OCI-M2 (cell line): Measurements from ENCODE around the gene OR7A17.

Experiments used
- DNase-seq: peaks from one replicate; lab custom pipeline; 2025; ENCODE audit not compliant: unreplicated experiment; lab: John Stamatoyannopoulos, UW

Gene OR7A17

DNA sequence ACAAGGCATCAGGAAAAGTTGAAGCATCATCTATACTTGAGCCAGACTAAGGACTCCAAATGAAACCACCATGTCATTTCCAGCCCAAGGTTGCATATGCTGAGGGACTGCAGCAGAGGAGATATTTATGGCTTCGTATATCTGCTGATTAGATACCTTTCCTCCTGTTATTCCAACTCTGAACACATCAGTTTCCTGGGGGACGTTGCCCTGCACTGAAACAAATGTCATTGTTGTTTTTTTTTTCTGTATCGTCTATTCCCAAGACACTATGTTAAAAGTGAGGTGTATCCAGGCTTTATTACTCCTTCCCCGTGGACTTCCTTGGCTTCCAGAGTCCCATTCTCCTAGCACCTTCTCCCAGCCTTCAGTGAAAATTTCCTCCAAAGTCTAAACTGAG is at the start of gene OR7A17:
TSS of gene OR7A17 (minus strand) at position 101 of the 400 bp plus-strand sequence. CDS start 4,777 bp downstream, outside the sequence.
- DNase-seq, result no peak

DNA sequence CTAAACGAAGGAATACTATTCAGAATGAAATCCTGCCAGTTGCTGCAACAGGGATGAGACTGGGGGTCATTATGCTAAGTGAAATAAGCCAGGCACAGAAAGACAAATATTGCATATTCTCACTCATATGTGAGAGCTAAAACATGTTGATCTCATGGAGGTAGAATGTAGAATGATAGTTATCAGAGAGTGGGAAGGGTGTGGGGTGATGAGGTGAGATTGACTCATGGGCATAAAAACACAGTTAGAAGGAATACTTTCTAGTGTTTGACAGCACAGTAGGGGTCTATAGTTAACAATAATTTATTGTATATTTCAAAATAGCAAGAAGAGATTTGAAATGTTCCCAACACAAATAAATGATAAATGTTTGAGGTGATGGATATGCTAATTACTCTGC is 47.6 kb upstream of the OR7A17 start:
- no peak for DNase-seq

DNA sequence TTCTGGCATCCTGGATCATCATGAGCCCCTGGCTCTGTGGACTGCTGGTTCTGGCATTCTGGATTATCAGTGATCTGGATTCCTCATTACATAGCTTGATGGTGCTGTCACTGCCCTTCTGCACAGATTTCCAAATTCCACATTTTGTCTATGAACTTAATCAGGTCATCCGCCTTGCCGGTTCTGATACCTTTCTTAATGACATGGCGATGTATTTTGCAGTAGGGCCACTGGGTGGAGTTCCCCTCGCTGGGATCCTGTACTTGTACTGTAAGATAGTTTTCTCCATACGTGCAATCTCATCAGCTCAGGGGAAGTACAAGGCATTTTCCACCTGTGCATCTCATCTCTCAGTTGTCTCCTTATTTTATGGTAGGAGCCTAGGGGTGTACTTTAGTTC is 30.9 kb upstream of the OR7A17 start:
- no peak for DNase-seq

DNA sequence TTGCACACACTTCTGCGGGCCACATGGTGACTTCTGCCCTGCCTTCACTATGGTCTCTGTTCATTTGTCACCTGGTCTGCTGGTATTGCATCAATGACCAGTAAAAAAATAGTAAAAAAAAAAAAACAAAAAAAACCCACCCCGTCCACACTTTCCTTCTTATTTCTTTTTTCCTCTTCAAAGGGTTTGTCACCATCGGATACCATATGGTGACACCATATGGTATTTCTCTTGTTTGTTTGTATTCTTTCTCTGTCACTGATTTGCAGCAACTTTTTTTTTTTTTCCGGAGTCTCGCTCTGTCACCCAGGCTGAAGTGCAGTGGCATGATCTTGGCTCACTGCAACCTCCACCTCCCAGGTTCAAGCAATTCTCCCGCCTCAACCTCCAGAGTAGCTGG is 29.2 kb upstream of the OR7A17 start:
- DNase-seq, result no peak

DNA sequence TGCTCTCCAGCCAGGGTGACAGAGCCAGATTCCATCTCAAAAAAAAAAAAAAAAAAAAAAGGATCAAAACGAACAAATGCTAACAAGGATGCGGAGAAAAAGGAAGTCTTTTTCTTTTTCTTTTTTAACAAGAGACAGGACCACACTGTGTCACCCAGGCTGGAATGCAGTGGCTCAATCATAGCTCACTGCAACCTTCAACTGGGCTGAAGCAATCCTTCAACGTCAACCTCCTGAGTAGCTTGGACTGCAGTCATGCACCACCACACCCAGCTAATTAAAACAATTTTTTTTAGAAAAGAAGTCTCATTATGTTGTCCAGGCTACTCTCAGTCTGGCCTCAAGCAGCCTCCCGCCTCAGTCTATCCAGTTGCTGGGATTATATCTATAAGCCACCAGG is 20.8 kb upstream of the OR7A17 start:
- no peak for DNase-seq

DNA sequence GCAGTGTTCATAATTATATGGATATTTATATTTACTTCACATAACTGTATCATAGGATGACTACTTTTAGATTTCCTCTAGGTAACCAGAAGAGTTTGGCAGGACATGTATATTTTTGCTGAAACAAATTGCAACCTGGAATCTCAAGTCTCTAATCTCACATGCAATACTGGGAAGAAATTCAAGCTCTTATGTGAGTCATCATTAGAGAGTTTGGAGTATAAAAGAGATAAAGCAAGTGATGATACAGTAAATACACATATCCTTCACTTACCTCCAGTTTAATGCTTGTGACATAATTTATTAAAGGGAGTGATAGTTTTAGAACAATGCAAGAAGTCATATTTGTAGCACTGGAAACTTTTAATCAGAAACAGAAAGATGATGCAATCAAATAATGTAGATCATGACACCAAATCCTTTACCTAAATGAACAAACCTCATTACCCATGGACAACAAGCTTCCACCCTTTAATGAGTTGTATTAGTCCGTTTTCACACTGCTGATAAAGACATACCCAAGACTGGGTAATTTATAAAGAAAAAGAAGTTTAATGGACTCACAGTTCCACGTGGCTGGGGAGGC is 15.8 kb upstream of the OR7A17 start:
- no peak for DNase-seq

DNA sequence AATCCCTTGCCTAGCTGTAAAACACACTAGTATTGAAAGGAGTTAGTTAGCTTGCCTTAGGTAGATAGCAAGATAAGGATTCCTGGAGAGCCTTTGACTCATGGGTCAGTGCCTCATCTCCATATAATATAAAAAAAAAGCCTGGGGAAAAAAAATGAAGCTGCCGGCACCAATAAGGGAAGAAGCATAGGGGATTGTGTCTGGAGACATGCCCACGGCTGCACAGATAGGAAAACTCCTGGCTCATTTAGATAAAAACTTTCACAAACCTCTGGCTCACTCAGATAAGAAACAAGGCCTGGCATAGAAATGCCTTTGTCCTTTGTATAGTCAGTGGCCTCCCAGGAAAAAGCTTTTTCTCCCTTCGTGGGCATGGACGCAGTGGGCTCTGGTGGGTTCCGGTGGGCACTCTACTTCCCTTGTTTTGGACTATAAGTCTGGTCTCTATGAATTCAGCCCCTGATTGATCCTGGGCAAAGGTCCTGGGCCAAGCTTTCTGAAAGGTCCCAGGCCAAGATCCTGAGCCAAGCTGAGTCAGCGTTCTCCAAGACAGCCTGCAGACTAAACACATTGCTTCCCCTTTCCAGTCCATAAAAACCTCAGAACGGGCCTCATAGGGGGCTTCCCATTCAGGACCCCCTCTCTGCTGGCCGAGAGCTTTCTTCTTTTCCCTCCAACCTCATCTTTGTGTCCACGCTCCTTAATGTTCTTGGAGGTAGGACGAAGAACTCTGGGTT is 4.9 kb upstream of the OR7A17 start:
- DNase-seq, result peak; percentile 86

DNA sequence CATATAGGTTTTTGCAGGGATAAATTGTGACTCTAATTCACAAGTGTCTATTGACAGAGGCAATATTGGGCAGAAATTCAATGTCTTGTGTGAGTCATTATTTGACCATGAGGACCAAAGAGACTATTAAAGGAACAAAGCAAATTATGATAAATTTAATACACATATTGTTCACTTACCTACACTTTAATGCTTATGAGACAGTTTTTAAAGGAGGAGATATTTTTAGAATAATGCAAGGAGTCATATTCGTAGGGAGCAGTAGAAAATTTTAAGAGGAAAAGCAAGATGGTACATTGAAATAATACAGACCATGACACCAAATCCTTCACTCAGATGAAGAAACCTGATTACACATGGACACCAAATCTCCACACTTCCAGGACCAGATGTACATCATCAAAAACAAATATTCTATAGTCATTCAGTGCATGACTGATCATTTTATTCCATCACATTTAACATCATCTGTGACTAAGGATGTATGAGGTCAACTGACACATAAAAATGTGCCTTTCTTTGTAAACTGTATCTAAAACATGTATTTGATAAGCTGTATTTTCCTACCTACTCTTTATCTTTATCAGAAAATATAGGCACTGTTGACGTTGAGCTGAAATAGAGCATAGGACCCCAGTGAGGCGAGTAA is 4.2 kb upstream of the OR7A17 start:
- no peak for DNase-seq

DNA sequence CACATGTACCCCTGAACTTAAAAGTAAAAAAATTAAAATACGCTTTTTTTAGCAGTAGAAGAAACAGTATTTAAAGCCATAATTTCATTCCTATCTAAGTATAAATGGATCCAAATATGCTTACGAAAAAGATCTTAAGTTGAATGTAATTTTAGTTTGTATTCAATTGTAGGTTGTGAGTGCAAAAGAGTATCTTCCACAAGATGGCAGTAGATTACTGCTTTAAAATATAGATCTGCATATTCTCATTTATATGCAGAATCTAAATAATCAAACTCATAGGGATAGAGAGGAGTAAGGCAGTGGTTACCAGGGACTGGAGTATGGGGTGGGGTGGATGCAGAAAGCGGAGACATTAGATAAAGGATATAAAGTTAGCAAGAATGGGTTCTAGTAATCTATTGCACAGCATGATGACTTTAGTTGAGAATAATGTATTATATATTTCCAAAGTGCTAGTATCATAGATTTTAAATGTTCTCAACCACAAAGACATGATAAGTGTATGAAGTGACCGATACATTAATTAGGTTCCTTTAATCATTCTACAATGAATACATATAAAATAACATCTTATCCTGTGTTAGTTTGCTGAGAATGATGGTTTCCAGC is 14.2 kb downstream of the OR7A17 start:
- peak; percentile 14 for DNase-seq

DNA sequence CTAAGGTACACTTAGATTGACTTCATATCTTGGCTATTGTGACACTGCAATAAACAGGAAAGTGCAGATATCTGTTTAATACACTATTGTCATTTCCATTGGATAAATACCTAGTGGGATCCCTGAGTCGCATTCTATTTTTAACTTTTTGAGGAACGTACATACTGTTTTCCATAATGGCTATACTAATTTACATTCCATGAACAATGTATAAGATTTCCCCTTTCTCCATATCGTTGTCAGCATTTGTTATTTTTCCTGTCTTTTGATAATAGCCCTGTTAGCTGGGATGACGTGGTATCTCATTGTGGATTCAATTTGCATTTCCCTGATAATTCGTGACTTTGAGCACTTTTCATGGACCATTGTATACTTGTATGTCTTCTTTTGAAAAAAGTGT is 17.4 kb downstream of the OR7A17 start:
- no peak for DNase-seq

DNA sequence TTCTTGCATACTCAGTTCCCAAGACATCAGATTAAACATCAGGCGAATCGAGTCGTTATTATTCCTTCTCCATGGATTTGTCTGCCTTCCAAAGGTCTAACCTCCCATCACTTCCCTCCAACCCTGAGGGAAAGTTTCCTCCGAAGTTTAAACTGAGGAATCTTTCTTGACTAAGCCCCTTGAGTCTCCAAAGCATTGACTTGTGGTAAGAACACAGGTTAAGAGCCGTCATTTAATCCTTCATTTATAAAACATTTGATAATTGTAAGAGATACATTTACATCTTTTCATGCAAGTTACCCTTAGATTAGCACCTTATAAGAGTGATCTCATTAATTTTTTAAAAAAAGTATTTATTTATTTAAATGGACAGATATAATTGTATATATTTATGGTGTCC is 37.1 kb downstream of the OR7A17 start, which contains the start of gene OR7A10:
TSS of gene OR7A10 (minus strand) at position 101 of the 400 bp plus-strand sequence. CDS start 7,045 bp downstream, outside the sequence.
- no peak for DNase-seq

DNA sequence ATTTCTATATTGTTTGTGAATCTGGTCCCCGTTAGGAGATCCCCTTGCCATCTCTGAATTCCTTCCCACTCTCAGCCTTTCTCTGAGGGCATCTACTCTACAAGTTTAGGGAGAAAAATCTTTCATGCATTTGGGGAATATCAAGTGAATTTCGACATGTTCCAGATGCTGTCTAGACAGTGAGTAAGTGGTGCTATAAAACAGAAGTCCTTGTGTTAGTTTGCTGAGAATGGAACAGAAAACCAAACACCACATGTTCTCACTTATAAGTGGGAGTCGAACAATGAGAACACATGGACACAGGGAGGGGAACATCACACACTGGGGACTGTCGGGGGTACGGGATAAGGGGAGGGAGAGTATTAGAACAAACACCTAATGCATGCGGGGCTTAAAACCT is 42.4 kb downstream of the OR7A17 start:
- no peak for DNase-seq

DNA sequence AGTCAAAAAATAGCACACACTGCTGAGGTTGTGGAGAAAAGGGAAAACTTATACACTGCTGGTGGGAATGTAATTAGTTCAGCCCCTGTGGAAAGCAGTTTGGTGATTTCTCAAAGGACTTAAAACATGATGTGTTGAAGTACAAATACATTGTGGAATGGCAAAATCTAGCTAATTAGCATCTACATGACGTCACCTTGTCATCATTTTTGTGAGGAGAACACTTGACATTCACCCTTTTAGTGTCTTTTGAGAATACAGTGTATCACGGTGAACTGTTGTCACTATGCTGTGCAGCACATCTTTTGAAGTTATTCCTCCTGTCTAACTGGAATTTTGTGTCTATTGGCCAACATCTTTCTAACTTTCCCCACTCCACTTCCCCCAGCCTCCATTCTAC is 42.8 kb downstream of the OR7A17 start:
- no peak for DNase-seq

DNA sequence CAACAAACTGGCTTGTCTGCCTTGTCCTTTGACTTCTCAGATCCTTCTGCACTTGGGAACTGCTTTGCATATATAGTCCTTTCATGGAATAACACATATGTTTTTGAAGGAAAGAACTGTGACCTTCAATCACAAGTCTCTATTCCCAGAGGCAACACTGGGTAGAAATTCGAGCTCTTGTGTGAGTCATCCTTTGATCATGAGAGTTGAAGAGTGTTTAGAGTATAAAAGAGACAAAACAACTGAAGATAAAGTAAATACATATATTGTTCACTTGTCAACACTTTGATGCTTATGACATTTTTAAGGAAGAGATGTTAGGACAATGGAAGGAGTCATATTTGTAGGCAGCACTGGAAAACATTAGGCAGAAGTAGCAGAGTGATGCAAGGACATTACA is 45.7 kb downstream of the OR7A17 start:
- no peak for DNase-seq

DNA sequence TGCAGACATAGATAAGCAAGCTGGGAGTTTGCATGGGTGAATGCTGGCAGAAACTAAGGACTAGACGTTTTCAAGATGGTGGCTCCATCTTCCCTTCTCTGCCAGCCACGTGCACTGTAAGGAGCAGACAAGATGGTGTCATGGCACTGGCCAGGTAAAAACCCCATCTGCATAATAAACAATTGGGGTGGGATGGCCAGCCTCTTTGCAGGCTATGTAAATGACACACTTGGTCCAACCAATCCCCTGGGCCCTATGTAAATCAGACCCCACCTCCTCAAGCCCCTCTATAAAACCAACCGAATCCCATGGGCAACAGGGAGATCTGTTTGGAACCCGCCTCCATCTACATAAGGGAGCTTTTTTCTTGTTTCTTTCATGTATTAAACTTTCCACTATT is 48.5 kb downstream of the OR7A17 start:
- no peak for DNase-seq

DNA sequence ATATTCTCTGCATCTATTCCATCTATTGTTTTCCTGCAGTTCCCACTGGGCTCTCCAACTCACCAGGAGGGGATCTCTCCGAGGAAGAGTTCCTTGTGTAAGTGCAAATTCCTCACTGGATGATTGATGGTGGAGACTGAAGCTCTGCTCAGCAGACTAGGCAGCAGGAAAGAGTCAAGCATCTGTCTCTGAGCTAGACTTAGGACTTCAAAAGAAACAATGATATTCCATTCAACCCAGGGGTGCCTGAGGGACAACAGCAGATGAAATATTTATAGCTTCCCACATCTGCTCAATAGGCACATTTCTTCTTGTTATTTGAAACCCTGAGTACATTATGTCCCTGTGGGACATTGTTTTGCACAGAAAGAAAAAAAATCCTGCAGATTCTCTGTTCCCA is 50.9 kb downstream of the OR7A17 start, which contains the start of the genes OR7A5 and OR7C1:
TSS of gene OR7A5 (minus strand) at position 175 of the 400 bp plus-strand sequence. CDS start 6,944 bp downstream, outside the sequence.
TSS of gene OR7C1 (minus strand) at position 175 of the 400 bp plus-strand sequence. CDS start 35,049 bp downstream, outside the sequence.
- DNase-seq, result no peak

DNA sequence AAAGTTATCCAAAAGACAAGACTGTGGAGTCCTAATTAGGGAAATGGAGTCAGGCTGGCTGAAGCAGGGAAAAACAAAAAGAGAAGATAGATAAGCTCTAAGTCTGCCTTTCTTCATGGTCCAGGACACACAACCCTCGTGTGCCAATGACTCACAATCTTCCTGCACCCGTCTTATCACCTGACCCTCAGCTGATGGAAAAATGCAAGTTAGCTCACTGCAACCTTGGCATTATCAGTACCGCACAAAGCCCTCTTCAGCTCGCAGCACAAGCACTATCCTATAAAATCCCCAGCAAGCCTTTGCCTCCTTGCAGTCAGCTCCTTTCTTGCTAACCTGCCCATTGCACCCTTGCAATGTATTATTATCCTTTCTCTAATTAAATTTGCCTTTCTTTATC is 55.2 kb downstream of the OR7A17 start:
- peak; percentile 38 for DNase-seq
